Natural killer cell treated with Interleukin-12 subunit alpha and Interleukin-12 subunit beta and Interleukin-15 and Interleukin-18, amount 100 ng/mL, for 72 hours (primary cell): Measurements from ENCODE around the gene C11orf91. TPM values are rescaled to one million over a fixed set of nuclear protein-coding genes. Genes with fewer than 3 reads are reported as not detected.

Experiments
- ATAC-seq, 2 donors: fragments of 150-1000 bp; cut with Tn5 transposase in 1 of 2; sonication (Bioruptor Pico), chemical (Tn5 transposase) in 1 of 2; 2 replicates each; pipeline ENCODE4 v1.10.0; 2021
- DNase-seq: peaks from one replicate; pipeline ENCODE4 v3.0.0; 2022; ENCODE audit warnings: low spot score
- H3K27ac Mint-ChIP-seq, 2 donors: 1 replicate in 1 of 2; 2 replicates in 1 of 2; pipeline ENCODE4 v1.8.0; 2022; ENCODE audit warnings: mixed read lengths in 2 of 2, mild to moderate bottlenecking in 1 of 2, moderate library complexity in 1 of 2
- H3K27me3 Mint-ChIP-seq, 2 donors: 1 replicate in 1 of 2; 2 replicates in 1 of 2; pipeline ENCODE4 v1.8.0; 2022; ENCODE audit warnings: mixed read lengths in 2 of 2
- H3K36me3 Mint-ChIP-seq: one replicate; pipeline ENCODE4 v1.8.0; 2022; ENCODE audit warnings: mixed read lengths
- H3K4me1 Mint-ChIP-seq, 2 donors: 1 replicate in 1 of 2; 2 replicates in 1 of 2; pipeline ENCODE4 v1.8.0; 2022; ENCODE audit warnings: low read depth in 2 of 2, mixed read lengths in 2 of 2, mild to moderate bottlenecking in 1 of 2
- H3K4me3 Mint-ChIP-seq: one replicate; pipeline ENCODE4 v1.8.0; 2022; ENCODE audit warnings: mixed read lengths
- H3K9me3 Mint-ChIP-seq: 2 replicates; pipeline ENCODE4 v1.8.0; 2022; ENCODE audit warnings: mixed read lengths
- total RNA-seq, 2 donors: library from RNA; stranded (reverse); gene quantifications; one replicate each; pipeline ENCODE4 v1.2.3, GENCODE V29; 2022

The C11orf91 gene
- not detected for total RNA-seq

- ATAC-seq = peak; percentile 94 to 97
- H3K4me1 Mint-ChIP-seq = peaks cover 15 to 16% of the 10 kb centered on the region in 2 donors
- H3K4me3 Mint-ChIP-seq = peak within 1 kb of the TSS; percentile 89
- no peaks in the 10 kb centered on the region for H3K9me3 Mint-ChIP-seq
- H3K27ac Mint-ChIP-seq = peak within 1 kb of the TSS; percentile 34 to 68
- no peaks in the 10 kb centered on the region for H3K36me3 Mint-ChIP-seq
- H3K27me3 Mint-ChIP-seq = peaks cover 26 to 33% of the 10 kb centered on the region in 2 donors
- peak; percentile 94 for DNase-seq
These were observed at the start of gene C11orf91 for GRCh38 chr11:33700502-33701271. Gene C11orf91 (minus strand): TSS chr11:33700826. CDS start chr11:33700740, 86 bp downstream.

- ATAC-seq = no peak
- Mint-ChIP-seq H3K27ac (no peak overlapping the region), H3K27me3 (no peaks in the 10 kb centered on the region), H3K4me1 (peaks cover 0 to under 1% of the 10 kb centered on the region in 2 donors), H3K9me3 (no peaks in the 10 kb centered on the region), H3K36me3 (peaks cover 9% of the 10 kb centered on the region), H3K4me3 (no peak overlapping the region)
- no peak for DNase-seq
These were observed 47.4 kb upstream of the C11orf91 start for GRCh38 chr11:33747979-33748378.

- DNase-seq (no peak), ATAC-seq (no peak)
- no peaks in the 10 kb centered on the region for H3K27me3 Mint-ChIP-seq
- no peaks in the 10 kb centered on the region for H3K9me3 Mint-ChIP-seq
- no peak overlapping the region for H3K27ac Mint-ChIP-seq
- no peak overlapping the region for H3K4me3 Mint-ChIP-seq
- H3K4me1 Mint-ChIP-seq = no peaks in the 10 kb centered on the region
- H3K36me3 Mint-ChIP-seq = peaks cover 9% of the 10 kb centered on the region
These were observed 42.7 kb upstream of the C11orf91 start for GRCh38 chr11:33743291-33743690.

GRCh38 chr11:33742249-33742851, 41.7 kb upstream of the C11orf91 start:
- no peak overlapping the region for H3K27ac Mint-ChIP-seq
- H3K27me3 Mint-ChIP-seq = no peaks in the 10 kb centered on the region
- ATAC-seq = no peak
- H3K4me3 Mint-ChIP-seq = no peak overlapping the region
- no peaks in the 10 kb centered on the region for H3K9me3 Mint-ChIP-seq
- no peak for DNase-seq
- H3K4me1 Mint-ChIP-seq = no peaks in the 10 kb centered on the region
- peaks cover 9% of the 10 kb centered on the region for H3K36me3 Mint-ChIP-seq

GRCh38 chr11:33741806-33742205, 41.2 kb upstream of the C11orf91 start:
- Mint-ChIP-seq H3K4me3 (no peak overlapping the region), H3K36me3 (peaks cover 9% of the 10 kb centered on the region), H3K9me3 (no peaks in the 10 kb centered on the region), H3K4me1 (peaks cover 0 to 2% of the 10 kb centered on the region in 2 donors), H3K27me3 (no peaks in the 10 kb centered on the region), H3K27ac (no peak overlapping the region)
- ATAC-seq = no peak
- no peak for DNase-seq

- Mint-ChIP-seq H3K9me3 (no peaks in the 10 kb centered on the region), H3K27ac (no peak overlapping the region), H3K4me1 (peaks cover 15 to 21% of the 10 kb centered on the region in 2 donors), H3K4me3 (no peak overlapping the region), H3K27me3 (peaks cover 0 to 3% of the 10 kb centered on the region in 2 donors), H3K36me3 (no peaks in the 10 kb centered on the region)
- ATAC-seq (no peak), DNase-seq (no peak)
These were observed 36.8 kb upstream of the C11orf91 start for GRCh38 chr11:33737362-33737821.

- H3K27ac Mint-ChIP-seq = peak within 1 kb of the TSS; percentile 11 to 61
- peaks cover 22 to 29% of the 10 kb centered on the region in 2 donors for H3K4me1 Mint-ChIP-seq
- H3K36me3 Mint-ChIP-seq = no peaks in the 10 kb centered on the region
- peak within 1 kb of the TSS; percentile 82 for H3K4me3 Mint-ChIP-seq
- peak; percentile 82 to 87 for ATAC-seq
- no peaks in the 10 kb centered on the region for H3K9me3 Mint-ChIP-seq
- peaks cover 0 to 3% of the 10 kb centered on the region in 2 donors for H3K27me3 Mint-ChIP-seq
- peak; percentile 89 for DNase-seq
These were observed 35.7 kb upstream of the C11orf91 start, which contains the start of gene CD59 for GRCh38 chr11:33736148-33736812. Gene CD59 (minus strand): TSS chr11:33736423. CDS start chr11:33722445, 13,978 bp downstream.

- peak; percentile 80 for DNase-seq
- Mint-ChIP-seq H3K36me3 (no peaks in the 10 kb centered on the region), H3K4me1 (peaks cover 25 to 31% of the 10 kb centered on the region in 2 donors), H3K27me3 (peaks cover 0 to 3% of the 10 kb centered on the region in 2 donors), H3K9me3 (no peaks in the 10 kb centered on the region), H3K27ac (peak overlapping the region; percentile 11 to 61), H3K4me3 (peak overlapping the region; percentile 82)
- ATAC-seq = peak; percentile 77 to 85
These were observed 34.9 kb upstream of the C11orf91 start for GRCh38 chr11:33735271-33736147.

GRCh38 chr11:33734441-33735270, 34.0 kb upstream of the C11orf91 start:
- Mint-ChIP-seq H3K4me3 (peak overlapping the region; percentile 82), H3K4me1 (peaks cover 25 to 31% of the 10 kb centered on the region in 2 donors), H3K36me3 (no peaks in the 10 kb centered on the region), H3K9me3 (no peaks in the 10 kb centered on the region), H3K27ac (peak overlapping the region; percentile 11 to 61), H3K27me3 (peaks cover 0 to 3% of the 10 kb centered on the region in 2 donors)
- no peak for ATAC-seq
- DNase-seq = no peak

GRCh38 chr11:33733980-33734379, 33.4 kb upstream of the C11orf91 start:
- Mint-ChIP-seq H3K4me3 (peak overlapping the region; percentile 38), H3K4me1 (peaks cover 28 to 31% of the 10 kb centered on the region in 2 donors), H3K9me3 (no peaks in the 10 kb centered on the region), H3K27me3 (peaks cover 0 to 3% of the 10 kb centered on the region in 2 donors), H3K27ac (no peak overlapping the region), H3K36me3 (no peaks in the 10 kb centered on the region)
- DNase-seq (no peak), ATAC-seq (no peak)

GRCh38 chr11:33731723-33732531, 31.3 kb upstream of the C11orf91 start:
- Mint-ChIP-seq H3K4me3 (peak overlapping the region; percentile 0), H3K4me1 (peaks cover 28 to 30% of the 10 kb centered on the region in 2 donors), H3K27ac (no peak overlapping the region), H3K27me3 (peaks cover 0 to 8% of the 10 kb centered on the region in 2 donors), H3K9me3 (no peaks in the 10 kb centered on the region), H3K36me3 (no peaks in the 10 kb centered on the region)
- no peak for DNase-seq
- peak; percentile 61 to 73 for ATAC-seq

GRCh38 chr11:33730716-33731115, 30.1 kb upstream of the C11orf91 start:
- no peak overlapping the region for H3K4me3 Mint-ChIP-seq
- no peak for DNase-seq

More at GRCh38 chr11:33730716-33731115, 30.1 kb upstream of the C11orf91 start:
- Mint-ChIP-seq H3K36me3 (peaks cover 5% of the 10 kb centered on the region), H3K27ac (no peak overlapping the region), H3K27me3 (peaks cover 7 to 11% of the 10 kb centered on the region in 2 donors), H3K9me3 (no peaks in the 10 kb centered on the region), H3K4me1 (peaks cover 29 to 36% of the 10 kb centered on the region in 2 donors)
- ATAC-seq = no peak
